Kidney (tissue), 14 donors: Measurements from ENCODE around the gene PRM2. TPM values are rescaled to one million over a fixed set of nuclear protein-coding genes. Genes with fewer than 3 reads are reported as not detected.
"Not testable (repeated sequence)": the region's sequence is repeated elsewhere in the genome, so short reads cannot be mapped to it uniquely, and the experiment has no call there.

Experiments used
- DNase-seq, 5 donors: peaks; one replicate each; pipeline ENCODE4 v3.0.0-alpha.2; 2013 to 2020
- FAIRE-seq: peaks from 2 replicates; lab custom pipeline; 2012; peaks lifted over from hg19 to GRCh38; lab: Jason Lieb, UNC
- H3K27ac ChIP-seq, 2 donors: one replicate each; pipeline ENCODE4 v1.7.0; 2013; ENCODE audit warnings: low read depth in 2 of 2, low read length in 2 of 2, inconsistent platforms in 1 of 2
- H3K27me3 ChIP-seq: one replicate; pipeline ENCODE4 v1.7.1; 2013; ENCODE audit warnings: low read length, inconsistent platforms; ENCODE audit not compliant: control insufficient read depth, insufficient read depth
- H3K36me3 ChIP-seq, 3 donors: one replicate each; pipeline versions ENCODE4 v1.7.0 to v1.7.1; 2013; ENCODE audit warnings: low read length in 3 of 3, control low read depth in 1 of 3, inconsistent platforms in 1 of 3; ENCODE audit not compliant: insufficient read depth in 3 of 3, control insufficient read depth in 2 of 3
- H3K4me1 ChIP-seq, 3 donors: one replicate each; pipeline versions ENCODE4 v1.7.0 to v1.7.1; 2013; ENCODE audit warnings: low read length in 3 of 3, inconsistent platforms in 1 of 3, low read depth in 1 of 3; ENCODE audit not compliant: control insufficient read depth in 2 of 3, insufficient read depth in 2 of 3
- H3K4me3 ChIP-seq, 3 donors: one replicate each; pipeline versions ENCODE4 v1.7.0 to v1.8.1; 2013; ENCODE audit warnings: low read length in 3 of 3, control low read depth in 1 of 3, inconsistent platforms in 1 of 3
- H3K9ac ChIP-seq, 3 donors: one replicate each; pipeline versions ENCODE4 v1.7.0 to v1.7.1; 2013; ENCODE audit warnings: low read length in 3 of 3, control low read depth in 1 of 3, inconsistent platforms in 1 of 3
- H3K9me3 ChIP-seq, 3 donors: one replicate each; pipeline versions ENCODE4 v1.7.0 to v1.7.1; 2013; ENCODE audit warnings: low read length in 3 of 3, control low read depth in 1 of 3, inconsistent platforms in 1 of 3; ENCODE audit not compliant: control insufficient read depth in 2 of 3, insufficient read depth in 1 of 3
- CTCF ChIP-seq: IDR thresholded peaks from 3 replicates; pipeline ENCODE4 v1.5.1; 2012; ENCODE audit warnings: mild to moderate bottlenecking, moderate library complexity, borderline replicate concordance; ENCODE audit not compliant: insufficient read depth; ENCODE audit errors: extremely low read depth
- intact Hi-C: fragments of 100-400 bp; cut with DNase I; formaldehyde crosslinking; loops from one replicate; pipeline ENCODE4 v1.11.1; 2022
- polyA plus RNA-seq: library from polyadenylated mRNA; stranded (reverse); fragments of 350-450 nt; fragmentation: Illumina TruSeq; extraction: RNeasy Lipid Tissue Mini Kit (QIAGEN cat#74804); gene quantifications from one replicate; pipeline ENCODE4 v1.2.3, GENCODE V29; 2014; ENCODE audit warnings: low read depth, low replicate concordance; ENCODE audit not compliant: insufficient read depth
- total RNA-seq: library from RNA; stranded (reverse); fragmentation: NEBNext Ultra II Directional; extraction: Animal tissue kit (Norgen Biotek cat#: 25700); gene quantifications from one replicate; pipeline ENCODE4 v1.2.1, GENCODE V29; 2021
- donor health status: control.
- donor health status: control.
- donor health status: control.
- donor health status: control.
- donor health status: control.
- donor health status: DM: yes; HTN: yes; CAD: no.
- donor health status: Normal renal cell carcinoma (clear cell type).

PRM2 gene
- total and polyA plus RNA-seq, 2 donors from 2014 or later = not detected

- no peak overlapping the region for H3K4me3 ChIP-seq
- no peaks in the 10 kb centered on the region for H3K36me3 ChIP-seq
- DNase-seq (peak in 4 of 5 donors; percentile 68 to 92 (median 86)), FAIRE-seq (no peak)
- H3K4me1 ChIP-seq = peaks cover 0 to 4% (median 4%) of the 10 kb centered on the region in 3 donors
- H3K9me3 ChIP-seq = no peaks in the 10 kb centered on the region
- intact Hi-C loops = no loop called here
- no peaks in the 10 kb centered on the region for H3K27me3 ChIP-seq
- TF ChIP-seq CTCF = no peak
- H3K27ac ChIP-seq = no peak overlapping the region
- no peak overlapping the region for H3K9ac ChIP-seq
These were observed 14.9 kb upstream of the PRM2 start for GRCh38 chr16:11291091-11291703.

- no peak overlapping the region for H3K27ac ChIP-seq
These were observed 14.0 kb upstream of the PRM2 start for GRCh38 chr16:11290102-11290893.

GRCh38 chr16:11289696-11290095 is 13.4 kb upstream of the PRM2 start:
- DNase-seq, H3K36me3 ChIP-seq, H3K27me3 ChIP-seq, H3K4me1 ChIP-seq, H3K9me3 ChIP-seq, FAIRE-seq, H3K4me3 ChIP-seq, intact Hi-C loops, H3K9ac ChIP-seq, H3K27ac ChIP-seq: not testable (repeated sequence)

More at GRCh38 chr16:11290102-11290893, 14.0 kb upstream of the PRM2 start:
- DNase-seq (peak in 1 of 5 donors; percentile 41), FAIRE-seq (no peak)
- intact Hi-C loops = no loop called here
- Histone ChIP-seq H3K36me3 (no peaks in the 10 kb centered on the region), H3K27me3 (no peaks in the 10 kb centered on the region), H3K4me3 (no peak overlapping the region), H3K9me3 (no peaks in the 10 kb centered on the region), H3K9ac (no peak overlapping the region), H3K4me1 (peaks cover 0 to 4% (median 4%) of the 10 kb centered on the region in 3 donors)
- no peak for TF ChIP-seq CTCF

GRCh38 chr16:11289202-11289601 is 12.9 kb upstream of the PRM2 start:
- no peaks in the 10 kb centered on the region for H3K9me3 ChIP-seq
- no peaks in the 10 kb centered on the region for H3K27me3 ChIP-seq
- no peaks in the 10 kb centered on the region for H3K36me3 ChIP-seq
- H3K4me1 ChIP-seq = peaks cover 0 to 4% (median 4%) of the 10 kb centered on the region in 3 donors
- H3K4me3 ChIP-seq = no peak overlapping the region
- no peak for FAIRE-seq
- H3K9ac ChIP-seq = no peak overlapping the region
- no peak for TF ChIP-seq CTCF
- H3K27ac ChIP-seq = no peak overlapping the region
- intact Hi-C loops = no loop called here
- DNase-seq = no peak
